ENCODE data around the gene MVD.

The MVD gene

GRCh38 chr16:88662843-88663606 lies at the start of gene MVD:
MVD (minus strand) TSS chr16:88663091; CDS start chr16:88663080, 11 bp downstream.
- peak; percentile 95 for DNase-seq

GRCh38 chr16:88712362-88712979 lies 49.6 kb upstream of the MVD start:
- no peak for DNase-seq

DNA sequence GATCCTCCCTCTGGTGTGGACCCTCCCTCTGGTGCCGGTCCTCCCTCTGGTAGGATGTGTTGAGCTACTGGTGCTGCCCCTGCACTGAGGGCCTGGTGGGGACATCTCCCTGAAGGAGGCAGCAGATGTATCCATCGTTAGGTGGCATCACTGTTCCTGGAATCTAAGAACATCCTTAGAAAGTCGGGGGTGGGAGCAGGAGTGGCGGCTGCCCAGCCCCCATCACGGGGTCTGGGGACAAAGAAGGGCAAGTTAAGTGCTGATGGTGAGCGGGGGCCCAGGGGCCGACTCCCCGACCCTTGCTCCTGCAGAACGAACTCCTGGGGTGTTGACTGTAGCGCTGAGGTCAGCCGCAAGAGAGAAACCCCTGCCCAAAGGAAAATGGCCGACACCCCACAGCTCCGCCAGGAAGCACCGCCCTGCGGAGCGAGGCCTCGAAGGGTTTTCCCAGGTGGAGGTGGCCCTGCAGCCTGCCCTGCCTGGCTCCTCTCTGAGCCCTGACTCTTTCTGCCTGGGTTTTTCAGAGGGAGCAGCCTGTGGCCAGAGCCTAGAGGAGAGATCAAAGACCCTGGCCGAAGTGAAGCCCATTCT lies 49.0 kb upstream of the MVD start:
- DNase-seq: no peak

DNA sequence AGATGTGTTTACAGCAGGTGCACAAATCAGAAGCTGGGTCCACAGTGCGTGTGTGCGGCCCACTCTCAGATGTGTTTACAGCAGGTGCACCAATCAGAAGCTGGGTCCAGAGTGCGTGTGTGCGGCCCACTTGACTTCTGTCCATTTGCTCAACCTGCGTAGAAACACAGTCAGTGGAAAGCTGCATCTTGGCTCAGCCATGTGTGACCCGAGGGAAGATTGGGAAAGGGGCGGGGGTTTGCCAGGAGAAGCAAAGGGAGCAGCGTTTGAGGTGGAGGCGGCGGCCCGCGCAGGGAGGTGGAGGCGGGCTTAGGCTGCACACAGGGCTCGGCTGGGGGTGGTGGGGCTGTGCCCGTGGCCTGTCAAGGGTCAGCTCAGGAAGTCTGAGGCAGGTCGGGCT lies 47.7 kb upstream of the MVD start:
- no peak for DNase-seq

DNA sequence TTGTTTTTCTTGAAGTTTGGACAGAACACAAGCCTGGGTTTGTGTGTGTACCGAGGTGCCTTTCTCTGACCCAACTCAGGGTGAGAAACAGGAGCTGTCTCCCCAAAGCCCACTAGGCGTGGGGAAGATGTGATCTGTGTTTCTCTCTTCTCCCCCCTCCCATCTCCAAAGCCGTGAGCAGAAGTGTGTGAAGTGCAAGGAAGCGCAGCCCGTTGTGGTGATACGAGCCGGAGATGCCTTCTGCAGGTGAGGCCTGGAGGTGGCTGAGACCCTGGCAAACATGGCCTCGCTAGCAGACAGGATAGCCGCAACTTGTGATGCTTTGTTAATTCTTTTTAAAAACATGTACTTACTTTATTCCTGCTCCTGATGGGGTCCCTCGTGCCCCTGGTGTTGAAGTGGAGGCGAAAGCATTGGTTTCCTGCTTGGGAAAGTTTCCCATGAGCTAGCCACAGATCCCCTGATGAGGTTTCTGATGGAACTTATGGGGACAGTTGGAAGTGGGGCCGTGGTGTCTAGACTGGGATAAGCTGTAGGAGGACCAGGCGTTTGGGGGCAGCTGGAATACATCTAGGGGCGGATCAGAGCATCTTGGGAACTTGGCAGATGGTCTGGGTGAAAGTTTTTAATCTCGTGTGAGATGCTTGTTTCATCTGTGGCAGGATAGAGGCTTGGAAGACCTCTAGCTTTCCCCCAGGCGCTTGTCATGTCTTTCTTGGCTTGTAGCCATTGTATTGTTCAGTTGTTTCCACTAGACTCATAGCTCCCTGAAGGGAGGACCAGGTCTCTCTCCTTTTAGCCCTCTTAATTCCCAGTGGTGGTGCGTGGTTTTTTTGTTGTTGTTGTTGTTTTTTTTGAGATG lies 44.3 kb upstream of the MVD start:
- no peak for DNase-seq

DNA sequence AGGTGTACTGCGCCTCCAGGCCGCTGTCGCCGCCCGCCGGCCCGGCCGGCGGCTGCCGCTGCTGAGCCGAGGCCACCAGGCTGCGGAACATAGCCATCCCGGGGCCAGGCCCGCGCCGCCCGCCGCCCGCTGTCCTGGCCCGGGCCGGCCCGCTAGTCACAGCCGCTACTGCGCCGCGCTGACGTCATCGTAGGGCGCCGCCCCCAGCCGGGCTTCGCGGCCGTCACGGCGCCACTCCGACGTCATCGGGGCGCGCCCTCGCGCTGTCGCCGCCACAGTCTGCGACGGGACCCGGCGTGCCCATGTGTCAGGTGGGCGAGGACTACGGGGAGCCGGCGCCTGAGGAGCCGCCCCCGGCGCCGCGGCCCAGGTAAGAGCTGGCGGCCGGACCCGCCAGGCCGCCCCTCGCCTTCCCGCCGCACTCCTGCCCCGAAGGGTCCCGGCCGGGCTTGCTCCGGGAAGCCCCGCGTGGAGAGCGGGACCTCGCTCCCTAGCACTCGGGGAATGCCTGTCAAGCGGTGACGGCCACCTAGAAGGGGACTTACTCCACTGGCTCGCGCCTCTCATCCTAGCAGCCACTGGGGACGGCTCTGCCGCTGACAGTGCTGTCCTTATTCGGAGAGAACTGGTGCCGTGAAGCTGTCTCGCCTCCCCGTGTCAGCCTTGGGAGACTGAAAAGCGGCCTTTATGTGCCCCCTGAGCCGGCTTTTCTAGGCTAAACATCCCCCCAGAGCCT lies 43.5 kb upstream of the MVD start, which contains the start of the genes CTU2 and RNF166:
Gene CTU2, plus strand, starts transcription at position 275 of the 736 bp plus-strand sequence. Its CDS starts 28 bp downstream, at position 303.
Gene RNF166, minus strand, starts transcription at position 180 of the 736 bp plus-strand sequence. Its CDS starts 83 bp downstream, at position 97.
- peak; percentile 75 for DNase-seq

- DNase-seq: peak; percentile 9
Measured at GRCh38 chr16:88705801-88706228, 42.9 kb upstream of the MVD start.

DNA sequence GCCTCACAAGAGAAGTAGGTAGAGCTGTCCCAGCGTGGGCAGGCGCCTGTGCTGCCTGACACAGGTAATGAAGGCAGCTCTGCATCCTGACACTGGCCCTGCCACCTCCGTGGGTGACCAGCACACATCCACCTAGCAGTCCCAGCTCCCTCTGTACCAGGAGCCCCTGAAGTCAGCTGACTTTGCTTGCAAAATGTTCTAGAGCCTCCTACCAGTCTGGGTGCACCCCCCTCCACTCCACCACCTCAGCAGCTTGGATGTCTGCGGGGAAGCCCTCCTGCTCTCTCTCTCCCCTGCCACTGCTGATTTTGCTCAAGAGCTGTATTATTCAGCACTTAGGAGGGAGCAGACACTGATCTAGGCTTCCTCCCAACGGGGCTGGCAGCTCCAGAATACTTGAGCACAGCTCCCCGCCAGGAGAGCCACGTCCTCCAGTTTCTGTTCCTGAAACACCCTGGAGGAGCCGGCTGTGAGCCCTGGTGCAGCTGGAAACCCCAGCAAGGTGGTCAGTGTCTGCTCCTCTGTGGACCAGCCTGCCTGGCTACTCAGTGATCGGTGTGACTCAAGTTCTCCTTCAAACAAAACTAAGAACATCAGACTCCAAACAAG lies 42.3 kb upstream of the MVD start:
- DNase-seq: no peak

DNA sequence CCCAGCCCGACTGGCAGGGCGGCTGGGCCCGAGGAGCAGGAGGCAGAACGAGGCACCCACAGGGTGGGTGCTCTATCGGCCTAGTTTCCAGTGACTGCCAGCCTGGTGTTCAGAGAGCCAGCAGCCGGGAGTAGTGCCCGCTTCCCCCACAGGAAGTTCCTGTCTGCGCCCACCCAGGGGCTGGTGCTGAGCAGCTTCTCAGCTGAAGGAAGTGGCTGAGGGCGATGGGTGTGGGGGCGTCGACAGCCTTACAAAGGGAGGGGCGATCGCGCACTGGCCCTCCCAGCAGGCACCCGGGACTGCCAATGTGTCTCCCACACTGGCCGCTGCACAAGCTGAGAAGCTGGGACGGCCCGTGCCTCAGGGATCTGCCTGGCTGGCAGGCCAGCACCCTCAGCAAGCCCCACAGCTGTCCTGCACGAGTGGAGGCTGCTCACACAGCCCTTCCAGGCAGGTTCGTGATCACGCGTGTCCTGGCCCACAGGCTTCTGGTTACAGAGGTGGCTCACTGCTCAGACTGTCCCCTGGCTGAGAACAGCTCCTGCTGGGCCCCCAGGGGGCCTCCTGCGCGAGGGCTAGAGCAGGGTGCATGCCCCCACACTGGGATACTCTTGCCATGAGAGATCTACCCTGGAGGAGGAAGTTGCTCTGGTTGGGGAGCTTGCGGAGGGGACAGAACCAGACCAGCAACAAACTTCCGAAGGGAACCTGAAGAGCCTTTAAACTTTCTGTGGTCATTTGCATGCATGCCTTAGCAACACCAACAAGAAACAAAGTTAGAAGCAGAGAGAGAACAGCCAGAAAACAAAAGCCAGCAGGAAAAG lies 40.8 kb upstream of the MVD start:
- DNase-seq: no peak

DNA sequence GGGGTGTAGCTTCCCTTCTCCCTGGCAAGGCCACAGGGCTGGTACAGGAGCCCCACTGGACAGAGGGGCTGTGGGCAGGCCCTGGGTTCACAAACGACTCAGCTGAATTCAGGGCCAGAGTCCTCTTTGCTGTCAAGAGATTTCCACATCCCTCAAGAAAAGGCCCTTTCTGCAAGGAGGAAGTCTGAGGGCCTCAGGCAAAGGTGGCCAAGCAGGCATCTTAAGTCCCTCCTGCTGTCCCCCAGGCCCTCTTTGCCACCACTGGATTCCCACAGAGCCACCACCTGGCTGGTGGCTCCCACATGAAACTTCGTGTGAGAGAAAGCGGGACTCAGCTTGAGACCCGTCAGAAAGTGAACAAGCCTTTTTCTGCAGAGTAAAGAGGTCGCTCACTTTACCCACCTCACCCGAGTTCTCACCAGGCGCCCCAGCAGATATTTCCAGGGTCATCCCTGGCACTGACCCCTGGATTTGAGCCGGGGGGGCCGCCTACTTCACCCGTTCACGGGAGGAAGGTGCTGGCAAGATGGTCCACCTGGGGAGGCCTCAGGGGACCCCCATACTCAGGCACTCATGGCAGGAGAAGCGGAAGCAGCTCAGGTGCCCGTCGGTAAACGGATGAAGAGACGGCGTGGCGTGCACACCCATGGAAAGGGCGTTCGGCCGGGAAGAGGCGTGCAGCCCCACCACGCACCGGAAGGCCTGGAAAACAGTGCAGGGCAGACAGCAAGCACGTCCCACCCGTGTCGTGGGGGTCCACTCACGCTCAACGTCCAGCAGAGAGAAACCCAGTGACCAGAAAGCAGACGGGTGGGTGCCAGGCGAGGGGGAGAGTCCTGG lies 39.7 kb upstream of the MVD start:
- no peak for DNase-seq

DNA sequence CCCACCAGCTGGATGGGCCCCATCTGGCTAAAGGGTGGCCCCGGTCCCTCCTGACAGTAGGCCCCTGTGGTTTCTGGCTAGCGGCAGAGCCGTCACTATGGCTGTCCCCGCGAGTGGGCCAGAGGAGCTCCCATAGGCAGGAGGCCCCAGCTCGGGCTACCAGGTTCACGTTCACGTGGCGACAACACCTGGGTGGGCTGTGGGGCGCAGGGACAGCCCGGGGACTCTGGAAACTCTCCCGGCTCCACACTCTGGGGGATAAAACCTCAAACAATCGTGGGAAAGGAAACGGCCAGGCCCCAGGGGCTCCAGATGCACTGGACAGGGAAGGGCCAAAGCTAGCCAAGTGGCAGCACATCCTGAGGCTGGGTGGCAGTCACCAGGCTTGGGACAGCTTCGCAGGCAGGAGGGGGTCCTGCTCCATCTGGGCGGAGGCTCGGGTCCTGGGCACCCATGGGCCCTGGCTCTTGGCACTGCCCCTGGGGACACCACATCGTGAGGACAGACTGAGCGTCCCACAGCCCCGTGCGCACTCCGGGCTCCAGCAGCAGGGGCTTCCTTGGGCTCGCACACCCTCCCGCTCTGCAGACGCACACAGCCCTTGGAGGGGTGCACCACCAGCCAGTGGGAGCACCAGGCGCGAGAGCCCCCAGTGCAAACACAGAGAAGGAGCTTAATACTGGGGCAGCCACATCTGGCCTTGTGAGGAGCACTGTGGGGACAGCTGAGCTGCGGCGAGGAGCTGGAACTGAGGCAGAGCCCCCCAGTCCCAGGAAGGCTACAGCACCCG lies 38.9 kb upstream of the MVD start:
- no peak for DNase-seq

GRCh38 chr16:88700636-88701482 lies 38.0 kb upstream of the MVD start:
- DNase-seq: no peak

- DNase-seq: no peak
Measured at GRCh38 chr16:88700322-88700635, 37.4 kb upstream of the MVD start.

- DNase-seq: no peak
Measured at GRCh38 chr16:88699180-88699579, 36.3 kb upstream of the MVD start.

GRCh38 chr16:88698646-88699045 lies 35.8 kb upstream of the MVD start:
- DNase-seq: no peak

DNA sequence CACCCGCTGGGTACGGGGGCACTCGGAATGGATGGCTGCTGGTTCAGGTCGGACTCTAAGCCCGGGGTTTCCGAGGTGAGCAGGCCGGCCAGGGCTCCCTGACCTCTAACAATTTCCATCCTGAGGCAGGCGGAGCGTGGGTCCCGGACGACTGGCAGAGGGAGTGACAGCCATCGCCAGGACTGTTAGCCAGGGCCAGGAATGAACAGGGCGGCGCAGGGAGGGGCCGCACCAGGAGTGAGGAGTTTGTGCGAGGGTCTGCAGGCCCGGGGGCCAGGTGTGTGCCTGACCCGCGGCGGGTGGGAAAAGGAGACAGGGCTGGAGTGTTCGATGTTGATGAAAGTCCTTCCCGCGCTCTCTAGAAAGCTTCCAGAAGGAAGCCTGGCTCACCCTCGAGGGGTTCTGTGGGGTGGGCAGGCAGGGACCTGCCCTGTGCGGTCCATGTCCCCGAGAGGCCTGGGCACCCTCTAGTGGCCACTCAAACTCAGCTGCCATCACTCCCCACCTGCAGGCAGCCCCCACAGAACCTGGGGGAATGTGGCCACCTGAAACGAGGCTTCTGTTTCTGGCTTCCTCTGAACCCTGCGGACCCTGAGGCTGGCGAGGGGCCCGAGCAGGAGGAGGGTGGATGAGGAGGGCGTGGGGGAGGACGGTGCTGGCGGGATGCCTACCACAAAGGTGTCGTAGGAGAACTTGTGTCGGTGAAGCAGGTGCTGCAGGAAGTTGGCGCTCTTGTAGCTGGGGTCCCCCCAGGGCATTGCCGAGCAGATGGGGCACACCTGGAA lies 35.1 kb upstream of the MVD start:
- DNase-seq: no peak

- DNase-seq: no peak
Measured at GRCh38 chr16:88697116-88697830, 34.4 kb upstream of the MVD start.
